GM21423 (cell line): ENCODE results near the gene PLEKHM2.

Source experiments
- ATAC-seq: cut with Tn5 transposase; IDR thresholded peaks from one replicate; pipeline ENCODE4 v1.9.1; 2021; ENCODE audit warnings: mild to moderate bottlenecking, moderate library complexity; ENCODE audit not compliant: unreplicated experiment

The PLEKHM2 gene

GRCh38 chr1:15755646-15756040, 71.5 kb downstream of the PLEKHM2 start:
- ATAC-seq, result no peak

- ATAC-seq, result no peak
Observed at GRCh38 chr1:15756143-15757015, 72.3 kb downstream of the PLEKHM2 start.

GRCh38 chr1:15757016-15757543, 73.0 kb downstream of the PLEKHM2 start:
- ATAC-seq, result no peak

GRCh38 chr1:15757575-15758342, 73.6 kb downstream of the PLEKHM2 start:
- ATAC-seq, result no peak

- no peak for ATAC-seq
Observed at GRCh38 chr1:15758343-15758931, 74.3 kb downstream of the PLEKHM2 start, which contains the start of gene FBLIM1. Gene FBLIM1 (plus strand): TSS chr1:15758795. CDS start chr1:15764984, 6,189 bp downstream.

- no peak for ATAC-seq
Observed at GRCh38 chr1:15758953-15759661, 75.0 kb downstream of the PLEKHM2 start.

GRCh38 chr1:15760520-15761211, 76.5 kb downstream of the PLEKHM2 start:
- ATAC-seq, result no peak

GRCh38 chr1:15761366-15762128, 77.4 kb downstream of the PLEKHM2 start:
- ATAC-seq, result no peak

GRCh38 chr1:15762546-15762945, 78.4 kb downstream of the PLEKHM2 start:
- ATAC-seq, result no peak

- ATAC-seq, result no peak
Observed at GRCh38 chr1:15764269-15764764, 80.2 kb downstream of the PLEKHM2 start.

- no peak for ATAC-seq
Observed at GRCh38 chr1:15764890-15765289, 80.8 kb downstream of the PLEKHM2 start.

- no peak for ATAC-seq
Observed at GRCh38 chr1:15765495-15766194, 81.5 kb downstream of the PLEKHM2 start.

GRCh38 chr1:15767941-15768340, 83.8 kb downstream of the PLEKHM2 start:
- ATAC-seq, result no peak

GRCh38 chr1:15768388-15768787, 84.3 kb downstream of the PLEKHM2 start:
- ATAC-seq, result no peak

GRCh38 chr1:15770313-15770962, 86.3 kb downstream of the PLEKHM2 start:
- ATAC-seq, result no peak

- no peak for ATAC-seq
Observed at GRCh38 chr1:15771836-15772515, 87.9 kb downstream of the PLEKHM2 start.

GRCh38 chr1:15775706-15776105, 91.6 kb downstream of the PLEKHM2 start:
- ATAC-seq, result no peak
